K562 (cell line): Measurements from ENCODE around the gene PLK1. TPM values are rescaled to one million over a fixed set of nuclear protein-coding genes. Genes with fewer than 3 reads are reported as not detected.

Experiments
- ATAC-seq: fragments of 200-7000 bp; cut with Tn5 transposase; 3 replicates; pipeline ENCODE4 v1.9.1; 2020; ENCODE audit warnings: moderate library complexity
- BruUV-seq: library from RNA; stranded (reverse); fragments of 400-500 nt; replicated peaks from 2 replicates; lab custom pipeline; 2021; lab: Mats Ljungman, UMichigan
- CTCF ChIA-PET: fragments of 300-600 bp; formaldehyde crosslinking; extraction: SDS; loops from one replicate; lab custom pipeline; 2021; ENCODE audit warnings: low intra/inter-chr PET ratio; lab: Yijun Ruan, JAX
- POLR2A ChIA-PET: fragments of 300-600, 350-650 bp; sonication (Branson Sonifier 250); formaldehyde crosslinking; extraction: SDS; loops from one replicate; lab custom pipeline; 2021; ENCODE audit warnings: antibody characterized with exemption, inconsistent platforms; lab: Yijun Ruan, JAX
- DNase-seq, 4 experiments: peaks; one replicate each; pipeline versions ENCODE4 v3.0.0 to v3.0.0-alpha.2; 2011 to 2018; ENCODE audit warnings: low spot score in 3 of 4, mixed read lengths in 3 of 4; ENCODE audit errors: extremely low read depth in 1 of 4
- FAIRE-seq: peaks from 2 replicates; lab custom pipeline; 2011; peaks lifted over from hg19 to GRCh38; lab: Jason Lieb, UNC
- H2AFZ ChIP-seq: 2 replicates; pipeline ENCODE4 v1.6.0; 2011; ENCODE audit warnings: low read depth, low read length, control low read depth, inconsistent platforms
- H3K27ac ChIP-seq: fragments of 200-600 bp; 3 replicates; pipeline ENCODE4 v1.8.0; 2011; ENCODE audit warnings: low read depth, mild to moderate bottlenecking, control low read depth, inconsistent platforms, low read length, moderate library complexity, mixed read lengths; ENCODE audit errors: extremely low read depth
- H3K27me3 ChIP-seq, 2 experiments: fragments of 300-600 bp in 1 of 2; 2 replicates in 1 of 2; 3 replicates in 1 of 2; pipeline versions ENCODE4 v1.6.0 to v1.8.0; 2011; ENCODE audit warnings: inconsistent platforms in 2 of 2, low read length in 2 of 2, mild to moderate bottlenecking in 1 of 2, mixed read lengths in 1 of 2, moderate library complexity in 1 of 2; ENCODE audit not compliant: control insufficient read depth in 2 of 2, insufficient read depth in 2 of 2
- H3K36me3 ChIP-seq: fragments of 300-600 bp; 3 replicates; pipeline ENCODE4 v1.8.0; 2011; ENCODE audit warnings: mild to moderate bottlenecking, low read length, inconsistent platforms; ENCODE audit not compliant: control insufficient read depth, insufficient read depth
- H3K4me1 ChIP-seq, 2 experiments: fragments of 200-600 bp in 1 of 2; replicated peaks in 1 of 2; 2 replicates in 1 of 2; 3 replicates in 1 of 2; pipeline versions ENCODE4 v1.5.1 to v1.8.0; 2011; ENCODE audit warnings: inconsistent platforms in 2 of 2, low read length in 2 of 2, mild to moderate bottlenecking in 1 of 2, mixed read lengths in 1 of 2, moderate library complexity in 1 of 2; ENCODE audit not compliant: control insufficient read depth in 2 of 2, insufficient read depth in 2 of 2
- H3K4me2 ChIP-seq: 2 replicates; pipeline ENCODE4 v1.6.1; 2011; ENCODE audit warnings: low read length, control low read depth, inconsistent platforms, mixed read lengths; ENCODE audit not compliant: insufficient read depth
- H3K4me3 ChIP-seq: fragments of 200-600 bp; sonication (generic), shearing (Covaris generic); 2 replicates; pipeline ENCODE4 v1.5.1; 2016; ENCODE audit warnings: control low read depth, inconsistent platforms
- H3K79me2 ChIP-seq: fragments of 200-600 bp; 3 replicates; pipeline ENCODE4 v1.8.0; 2011; ENCODE audit warnings: low read length, inconsistent platforms; ENCODE audit not compliant: control insufficient read depth, insufficient read depth
- H3K9ac ChIP-seq, 2 experiments: 2 replicates each; pipeline versions ENCODE4 v1.6.0 to v1.6.1; 2011; ENCODE audit warnings: low read depth in 2 of 2, low read length in 2 of 2, control low read depth in 1 of 2, inconsistent platforms in 1 of 2, mild to moderate bottlenecking in 1 of 2, mixed read lengths in 1 of 2; ENCODE audit not compliant: insufficient read depth in 1 of 2
- H3K9me1 ChIP-seq: one replicate; pipeline ENCODE4 v1.6.0; 2011; ENCODE audit warnings: inconsistent platforms, mild to moderate bottlenecking, low read length, moderate library complexity; ENCODE audit not compliant: control insufficient read depth, insufficient read depth
- H3K9me3 ChIP-seq: replicated peaks from 2 replicates; pipeline ENCODE4 v1.5.1; 2011; ENCODE audit warnings: low read depth, low read length, inconsistent platforms; ENCODE audit not compliant: control insufficient read depth, insufficient read depth
- H4K20me1 ChIP-seq: replicated peaks from 2 replicates; pipeline ENCODE4 v1.6.1; 2011; ENCODE audit warnings: low read length, inconsistent platforms, mixed read lengths; ENCODE audit not compliant: control insufficient read depth, insufficient read depth
- BCLAF1 ChIP-seq, 2 experiments: fragments of 450-650 bp in 1 of 2; IDR thresholded peaks; 2 replicates each; pipeline ENCODE4 v1.6.1; 2011 to 2017; ENCODE audit warnings: low read depth in 2 of 2, antibody characterized with exemption in 1 of 2, borderline replicate concordance in 1 of 2, low read length in 1 of 2, mild to moderate bottlenecking in 1 of 2, mixed read lengths in 1 of 2; ENCODE audit not compliant: control insufficient read depth in 1 of 2
- C11orf30 ChIP-seq: fragments of 450-650 bp; IDR thresholded peaks from 2 replicates; pipeline ENCODE4 v1.6.1; 2016; ENCODE audit warnings: low read depth, mild to moderate bottlenecking
- GTF2A2 ChIP-seq: IDR thresholded peaks from 2 replicates; pipeline ENCODE4 v1.6.1; 2016; ENCODE audit warnings: mild to moderate bottlenecking, missing genetic modification characterization, missing compliant biosample characterization
- HCFC1 ChIP-seq: IDR thresholded peaks from 2 replicates; pipeline ENCODE4 v1.6.1; 2012; ENCODE audit warnings: low read depth, low read length, improper control_type of control experiment
- HINFP ChIP-seq: fragments of 450-650 bp; conservative IDR thresholded peaks from 2 replicates; pipeline ENCODE4 v1.6.1; 2016; ENCODE audit warnings: missing genetic modification characterization, low read depth, mild to moderate bottlenecking, control low read depth, missing compliant biosample characterization
- SIRT6 ChIP-seq: IDR thresholded peaks from one replicate; pipeline ENCODE4 v1.6.1; 2012; ENCODE audit warnings: low read depth, mild to moderate bottlenecking, control low read depth, inconsistent platforms, low read length, moderate library complexity
- SMARCC2 ChIP-seq: fragments of 450-650 bp; IDR thresholded peaks from 2 replicates; pipeline ENCODE4 v1.6.1; 2017; ENCODE audit warnings: antibody characterized with exemption, moderate library complexity, mild to moderate bottlenecking, low read depth
- TAF7 ChIP-seq: fragments of 450-650 bp; IDR thresholded peaks from 2 replicates; pipeline ENCODE4 v1.6.1; 2016; ENCODE audit warnings: missing genetic modification characterization, missing compliant biosample characterization
- TARDBP ChIP-seq: fragments of 450-650 bp; IDR thresholded peaks from 2 replicates; pipeline ENCODE4 v1.6.1; 2016
- ZNF717 ChIP-seq: fragments of 250-450 bp; sonication (Bioruptor Pico); IDR thresholded peaks from 2 replicates; pipeline ENCODE4 v1.5.0; 2021
- WGBS: fragments of 100-300 bp; shearing (Covaris generic); methylation state at CpG from one replicate; pipeline ENCODE4 v1.1.6; 2016; ENCODE audit warnings: low coverage, mixed read lengths; ENCODE audit not compliant: insufficient coverage; ENCODE audit errors: missing lambda C conversion rate; 5-methylcytosine and 5-hydroxymethylcytosine counted together
- in situ Hi-C: fragments of 300-500 bp; cut with MboI; formaldehyde crosslinking; loops from 4 replicates; pipeline ENCODE4 v1.15.0; 2018; ENCODE audit warnings: inconsistent platforms, mixed read lengths
- intact Hi-C: fragments of 100-400 bp; cut with micrococcal nuclease; formaldehyde crosslinking; loops from 2 replicates; pipeline ENCODE4 v1.14.2; 2022
- polyA plus RNA-seq, 8 experiments: library from polyadenylated mRNA; depleted of rRNA in 4 of 8; stranded (reverse) in 5 of 8; unstranded in 3 of 8; fragments of >200 nt; fragmentation: Nextera tagmentation in 2 of 8; fragmentation: Illumina TruSeq in 1 of 8; extraction: Ambion mirVana in 2 of 8; extraction: Trizol in 1 of 8; gene quantifications; 2 replicates each; pipeline versions ENCODE4 v1.2.1 to v1.2.3, GENCODE V29; 2011 to 2014; ENCODE audit warnings: inconsistent platforms in 1 of 8, missing spikeins in 1 of 8
- total RNA-seq, 7 experiments: library from RNA; depleted of rRNA in 6 of 7; stranded (reverse); fragments of >200 nt in 6 of 7; fragmentation: Illumina TruSeq in 2 of 7; extraction: Trizol in 2 of 7; gene quantifications; 2 replicates each; pipeline versions ENCODE4 v1.2.1 to v1.2.3, GENCODE V29; 2011 to 2021; ENCODE audit warnings: low replicate concordance in 1 of 7

Gene PLK1
- total and polyA plus RNA-seq, 9 of the 15 experiments (the other 6 are each of a cell fraction or from before 2014, with no cell fraction given), result 13.6 to 212 (median 45.5) TPM

GRCh38 chr16:23629516-23629915, 49.2 kb upstream of the PLK1 start:
- in situ Hi-C loops (no loop called here), intact Hi-C loops (no loop called here)
- TF ChIP-seq ZNF717 (CRISPR knock-in tag), result no peak
- TF ChIP-seq SIRT6, result no peak
- TF ChIP-seq BCLAF1 (IDR thresholded peaks at IDR 0.05; ENCODE audit: borderline replicate concordance in 1 of 2, control insufficient read depth in 1 of 2, low read depth in 2 of 2, low read length in 1 of 2), result no peak
- TF ChIP-seq HCFC1, result no peak
- no peak for TF ChIP-seq SMARCC2
- no peak for TF ChIP-seq TAF7 (tag)
- TF ChIP-seq GTF2A2 (tag), result no peak
- TF ChIP-seq C11orf30, result no peak
- no peak for TF ChIP-seq HINFP (tag)
- TF ChIP-seq TARDBP, result no peak
- no peaks in the 10 kb centered on the region; the same call in 1 of the 2 replicates for H4K20me1 ChIP-seq
- no peak overlapping the region for H3K4me3 ChIP-seq
- TSS peak; percentile 31 for BruUV-seq
- no peaks in the 10 kb centered on the region for H3K9me3 ChIP-seq
- WGBS, result 95% methylated on average over 8 of the region's 8 CpGs
- no peak overlapping the region for H2AFZ ChIP-seq
- no peaks in the 10 kb centered on the region for H3K4me1 ChIP-seq
- no peaks in the 10 kb centered on the region for H3K9me1 ChIP-seq
- no peaks in the 10 kb centered on the region for H3K27me3 ChIP-seq
- no peak overlapping the region for H3K9ac ChIP-seq
- H3K4me2 ChIP-seq, result no peak overlapping the region
- DNase-seq (no peak), ATAC-seq (no peak), FAIRE-seq (no peak)
- POLR2A ChIA-PET, result interaction anchor here (0.8 to 1.8 kb wide), 2 partner anchors 11 to 16 kb away, joined by 3 to 4 read pairs; no protein-coding TSS in a partner anchor
- H3K79me2 ChIP-seq, result peaks cover 9% of the 10 kb centered on the region; the same call in 1 of the 3 replicates
- no peak overlapping the region for H3K27ac ChIP-seq
- CTCF ChIA-PET, result no interaction called here
- H3K36me3 ChIP-seq, result peaks cover 67% of the 10 kb centered on the region
